ENCODE results near the gene EPAS1.

Gene EPAS1

GRCh38 chr2:46411245-46411641 lies 114.0 kb downstream of the EPAS1 start:
- DNase-seq = no peak

- DNase-seq = no peak
Observed at GRCh38 chr2:46411985-46412384, 114.8 kb downstream of the EPAS1 start.

GRCh38 chr2:46413111-46413510 lies 115.9 kb downstream of the EPAS1 start:
- no peak for DNase-seq

GRCh38 chr2:46413631-46414030 lies 116.4 kb downstream of the EPAS1 start:
- no peak for DNase-seq

GRCh38 chr2:46414701-46415100 lies 117.5 kb downstream of the EPAS1 start:
- no peak for DNase-seq

GRCh38 chr2:46416280-46416679 lies 119.1 kb downstream of the EPAS1 start:
- DNase-seq = no peak

- DNase-seq = no peak
Observed at GRCh38 chr2:46416739-46417403, 119.7 kb downstream of the EPAS1 start.

GRCh38 chr2:46420945-46421344 lies 123.7 kb downstream of the EPAS1 start:
- no peak for DNase-seq

- DNase-seq = no peak
Observed at GRCh38 chr2:46421361-46421760, 124.2 kb downstream of the EPAS1 start.

GRCh38 chr2:46422717-46423394 lies 125.6 kb downstream of the EPAS1 start:
- DNase-seq = no peak

GRCh38 chr2:46424937-46425336 lies 127.7 kb downstream of the EPAS1 start:
- DNase-seq = no peak

GRCh38 chr2:46428911-46429436 lies 131.8 kb downstream of the EPAS1 start:
- DNase-seq = no peak

- no peak for DNase-seq
Observed at GRCh38 chr2:46430413-46430812, 133.2 kb downstream of the EPAS1 start.

GRCh38 chr2:46430992-46431391 lies 133.8 kb downstream of the EPAS1 start:
- DNase-seq = no peak

- DNase-seq = no peak
Observed at GRCh38 chr2:46431481-46432235, 134.5 kb downstream of the EPAS1 start.

- peak; percentile 21 for DNase-seq
Observed at GRCh38 chr2:46434851-46435273, 137.7 kb downstream of the EPAS1 start.

GRCh38 chr2:46435353-46435752 lies 138.1 kb downstream of the EPAS1 start:
- DNase-seq = no peak

GRCh38 chr2:46435796-46436360 lies 138.7 kb downstream of the EPAS1 start:
- DNase-seq = no peak

Data from fibroblast of skin of back (primary cell).